Dedifferentiated amniotic fluid mesenchymal stem cell (primary cell): ENCODE measurements around the gene GRHPR.
"Not testable (repeated sequence)": the region's sequence is repeated elsewhere in the genome, so short reads cannot be mapped to it uniquely, and the experiment has no call there.

Experiments used
- DNase-seq: peaks from one replicate; pipeline ENCODE4 v3.0.0-alpha.2; 2016; ENCODE audit errors: extremely low spot score

GRHPR gene

DNA sequence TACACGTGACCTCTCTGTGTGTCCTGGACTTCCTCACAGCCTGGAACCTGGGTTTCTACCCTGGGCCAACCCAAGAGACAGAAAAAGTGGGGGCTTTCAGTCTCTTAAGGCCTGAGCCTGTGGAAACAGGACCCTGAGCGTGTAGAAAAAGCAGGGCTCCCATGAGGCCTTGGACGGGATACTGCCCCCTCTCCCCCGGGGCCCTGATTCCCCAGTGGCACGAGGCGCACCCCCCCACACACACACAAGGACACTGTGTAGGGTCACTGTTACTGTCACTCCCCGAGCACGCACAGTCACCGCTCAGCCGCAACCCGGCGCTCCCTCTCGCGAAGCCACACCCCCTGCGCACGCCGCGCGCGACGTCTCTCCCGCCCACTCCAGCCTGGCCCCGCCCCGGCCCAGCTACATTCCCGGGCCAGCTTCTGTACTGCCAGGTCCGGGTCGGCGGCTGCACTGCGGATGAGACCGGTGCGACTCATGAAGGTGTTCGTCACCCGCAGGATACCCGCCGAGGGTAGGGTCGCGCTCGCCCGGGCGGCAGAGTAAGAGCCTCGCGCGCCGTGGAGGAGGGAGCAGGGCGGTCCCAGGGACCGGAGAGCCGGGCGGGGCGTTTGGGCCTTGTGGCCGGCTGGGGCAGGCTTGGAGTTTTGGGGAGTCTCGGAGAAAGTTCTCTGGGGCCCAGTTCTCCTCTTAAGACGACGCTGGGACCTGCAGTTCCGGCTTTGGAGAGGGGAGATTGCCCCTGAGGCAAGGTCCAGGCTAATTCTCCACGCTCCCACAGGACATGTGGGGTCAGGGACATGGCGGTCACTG, at the start of gene GRHPR:
Gene GRHPR, plus strand, starts transcription at position 408 of the 816 bp plus-strand sequence. Its CDS starts 55 bp downstream, at position 463.
- DNase-seq, result peak; percentile 77

DNA sequence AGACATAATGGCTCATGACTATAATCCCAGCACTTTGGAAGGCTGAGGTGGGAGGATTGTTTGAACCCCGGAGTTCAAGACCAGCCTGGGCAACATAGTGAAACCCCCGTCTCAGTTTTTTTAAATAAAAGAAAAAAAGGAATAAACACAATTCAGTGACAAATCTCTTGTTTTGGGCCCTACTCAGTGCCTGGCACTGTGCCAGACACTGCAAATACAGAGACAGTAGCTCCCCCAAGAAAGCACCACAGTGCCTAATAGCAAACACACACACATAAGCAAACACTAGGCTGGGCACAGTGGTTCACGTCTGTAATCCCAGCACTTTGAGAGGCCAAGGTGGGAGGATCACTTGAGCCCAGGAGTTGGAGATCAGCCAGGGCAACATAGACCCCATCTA, 49.7 kb upstream of the GRHPR start:
- DNase-seq, result no peak

DNA sequence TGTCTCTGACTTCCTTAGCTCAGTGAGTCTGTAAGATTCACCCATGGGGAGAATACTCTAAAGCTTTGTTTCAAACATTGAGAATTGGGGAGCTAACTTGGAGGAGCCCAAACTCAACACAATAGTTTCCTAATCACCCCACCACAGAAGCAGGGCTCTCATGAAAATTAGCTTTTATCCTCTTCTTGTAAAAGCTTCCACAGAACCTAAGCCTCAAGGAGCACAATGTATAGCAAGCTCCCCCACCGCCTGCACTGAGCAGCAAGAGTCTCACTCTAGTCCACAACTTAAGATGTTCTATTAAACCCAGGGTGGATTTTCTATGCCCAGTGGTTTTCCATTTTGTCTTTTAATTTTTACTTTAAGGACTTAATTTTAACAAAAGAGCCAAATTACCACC, 48.9 kb upstream of the GRHPR start:
- no peak for DNase-seq

DNA sequence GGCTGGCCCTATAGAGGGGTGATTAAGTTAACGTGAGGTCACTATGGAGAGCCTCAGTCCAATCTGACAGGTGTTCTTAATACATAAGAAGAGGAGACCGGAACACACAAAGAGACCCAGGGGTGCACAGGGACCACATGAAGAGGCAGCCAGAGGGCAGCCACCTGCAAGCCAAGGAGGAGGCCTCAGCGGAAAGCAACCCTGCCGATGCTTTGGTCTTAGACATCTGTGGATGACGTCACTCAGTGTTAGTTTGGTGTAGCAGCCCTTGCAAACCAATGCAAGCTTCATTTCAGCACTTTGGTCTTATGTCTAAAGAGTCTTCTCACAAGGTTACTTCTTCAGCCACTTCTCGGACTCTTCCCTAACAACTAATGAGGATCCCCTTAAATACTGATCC, 47.6 kb upstream of the GRHPR start:
- DNase-seq, result no peak

DNA sequence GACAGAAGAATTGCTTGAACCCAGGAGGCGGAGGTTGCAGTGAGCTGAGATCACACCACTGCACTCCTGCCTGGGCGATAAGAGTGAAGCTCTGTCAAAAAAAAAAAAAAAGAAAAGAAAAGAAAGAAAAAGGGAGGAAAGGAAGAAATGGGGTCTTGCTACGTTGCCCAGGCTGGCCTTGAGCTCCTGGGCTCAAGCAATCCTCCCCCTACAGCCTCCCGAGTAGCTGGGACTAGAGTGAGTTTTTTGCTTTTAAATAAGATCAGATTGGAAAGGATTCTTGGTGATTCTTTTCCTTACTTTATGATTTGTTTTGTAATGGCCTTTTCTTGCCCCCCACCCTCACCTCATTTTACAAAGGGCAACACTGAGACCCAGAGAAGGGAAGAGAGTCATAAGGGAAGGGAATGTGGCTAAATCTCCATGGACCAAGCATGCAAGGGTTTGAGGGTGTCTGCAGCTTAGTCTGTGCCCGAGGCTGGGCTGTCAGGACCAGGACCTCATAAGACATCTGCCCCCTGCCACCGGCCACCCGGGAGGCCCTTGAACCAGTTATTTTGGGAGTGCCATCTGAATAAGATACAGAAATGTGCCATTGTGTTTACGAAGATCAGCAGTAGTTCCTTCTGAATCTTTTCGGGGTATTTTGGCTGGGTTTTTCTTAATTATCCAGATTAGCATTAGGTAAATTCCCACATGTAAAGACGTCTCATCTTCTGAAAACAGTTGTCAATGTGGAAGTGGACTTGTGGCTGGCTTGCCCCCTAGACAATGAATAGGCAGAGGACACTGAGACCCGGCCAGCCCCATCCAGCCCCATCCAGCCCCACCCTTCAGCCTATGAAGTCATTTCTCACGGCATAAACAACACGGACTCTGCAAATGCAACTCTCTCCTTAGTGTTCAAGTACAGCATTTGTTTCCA, 44.5 kb upstream of the GRHPR start:
- no peak for DNase-seq

DNA sequence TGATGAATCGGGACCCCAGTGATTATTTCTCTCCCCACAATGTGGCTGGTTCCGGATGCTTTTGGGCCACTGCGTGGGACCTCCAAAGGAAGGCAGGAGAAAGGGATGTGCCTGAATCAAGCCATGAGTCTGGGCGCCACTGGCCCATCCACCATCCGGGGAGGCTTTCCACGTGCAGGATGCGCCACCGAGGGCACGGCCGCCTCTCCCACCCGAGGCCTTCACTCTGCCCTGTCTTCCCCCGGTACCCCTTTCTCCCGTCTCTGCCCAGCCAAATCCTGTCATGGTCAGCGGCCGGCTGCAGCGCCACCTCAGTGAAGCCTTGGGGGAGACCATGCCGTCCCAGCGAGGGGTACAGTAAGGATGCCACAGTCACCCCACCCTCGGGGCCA, 43.9 kb upstream of the GRHPR start:
- DNase-seq, result no peak

DNA sequence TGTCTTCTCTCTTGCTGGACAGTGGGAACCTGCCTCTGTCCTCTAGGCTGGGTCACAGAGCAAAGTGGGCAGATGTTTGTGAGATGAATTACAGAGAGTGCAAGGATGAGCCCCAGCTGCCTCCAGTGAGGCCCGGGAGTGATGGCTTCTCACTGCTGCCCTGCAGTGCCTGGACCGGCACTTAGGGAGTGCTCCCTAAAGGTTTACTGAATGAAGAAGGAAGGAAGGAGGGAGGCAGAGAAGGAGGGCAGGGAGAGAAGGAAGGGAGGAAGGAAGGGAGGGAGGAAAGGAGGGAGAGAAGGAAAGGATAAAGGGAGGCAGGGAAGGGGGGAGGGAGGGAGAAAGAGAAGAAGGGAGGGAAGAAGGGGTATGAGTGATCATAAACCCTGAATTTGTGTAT, 42.7 kb upstream of the GRHPR start:
- no peak for DNase-seq

DNA sequence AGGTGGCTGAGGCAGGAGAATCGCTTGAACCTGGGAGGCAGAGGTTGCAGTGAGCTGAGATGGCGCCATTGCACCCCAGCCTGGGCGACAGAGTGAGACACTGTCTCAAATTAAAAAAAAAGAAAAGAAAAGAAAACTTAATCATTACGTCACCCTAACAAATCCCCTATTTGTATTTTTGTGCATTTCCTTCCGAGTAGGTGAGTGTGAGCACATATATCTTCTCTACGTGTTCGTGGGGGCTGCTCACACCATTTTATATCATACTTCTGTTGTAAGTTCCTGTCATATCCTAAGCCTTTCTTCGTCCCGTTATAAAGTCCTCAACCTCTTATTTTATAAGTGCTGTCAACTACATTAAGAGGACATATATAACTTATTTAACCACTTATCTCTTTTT, 41.9 kb upstream of the GRHPR start:
- DNase-seq, result no peak

DNA sequence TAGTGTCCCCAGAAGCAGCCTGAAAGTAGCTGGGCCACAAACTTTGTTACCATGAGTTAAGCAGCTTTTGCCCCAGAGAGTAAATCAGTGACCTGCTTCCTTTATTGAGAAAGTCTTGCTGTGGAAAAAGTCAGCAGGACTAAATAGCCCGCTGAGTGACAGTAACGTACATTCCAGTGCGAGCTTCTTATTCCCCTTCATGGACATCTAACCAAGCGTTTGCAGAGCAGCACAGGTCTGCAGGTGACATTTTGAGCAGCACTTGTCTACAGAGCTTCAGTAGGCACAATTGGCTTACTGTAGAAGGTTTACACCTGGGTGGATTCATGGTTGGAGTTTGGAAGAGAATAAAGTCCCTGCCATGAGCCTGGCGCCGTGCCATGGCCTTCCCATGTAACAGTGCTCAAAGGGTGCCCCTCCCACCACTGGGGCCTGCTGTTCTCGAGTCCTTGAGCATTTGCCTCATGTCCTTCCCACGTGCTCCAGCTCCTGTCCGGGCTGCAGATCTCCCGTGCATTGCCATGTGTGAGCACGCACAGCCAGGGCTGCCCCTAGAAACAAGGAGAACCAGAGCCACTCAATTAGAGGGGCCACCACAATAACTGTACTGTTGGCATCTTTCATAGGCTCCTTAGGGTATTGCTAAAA, 41.3 kb upstream of the GRHPR start:
- no peak for DNase-seq

DNA sequence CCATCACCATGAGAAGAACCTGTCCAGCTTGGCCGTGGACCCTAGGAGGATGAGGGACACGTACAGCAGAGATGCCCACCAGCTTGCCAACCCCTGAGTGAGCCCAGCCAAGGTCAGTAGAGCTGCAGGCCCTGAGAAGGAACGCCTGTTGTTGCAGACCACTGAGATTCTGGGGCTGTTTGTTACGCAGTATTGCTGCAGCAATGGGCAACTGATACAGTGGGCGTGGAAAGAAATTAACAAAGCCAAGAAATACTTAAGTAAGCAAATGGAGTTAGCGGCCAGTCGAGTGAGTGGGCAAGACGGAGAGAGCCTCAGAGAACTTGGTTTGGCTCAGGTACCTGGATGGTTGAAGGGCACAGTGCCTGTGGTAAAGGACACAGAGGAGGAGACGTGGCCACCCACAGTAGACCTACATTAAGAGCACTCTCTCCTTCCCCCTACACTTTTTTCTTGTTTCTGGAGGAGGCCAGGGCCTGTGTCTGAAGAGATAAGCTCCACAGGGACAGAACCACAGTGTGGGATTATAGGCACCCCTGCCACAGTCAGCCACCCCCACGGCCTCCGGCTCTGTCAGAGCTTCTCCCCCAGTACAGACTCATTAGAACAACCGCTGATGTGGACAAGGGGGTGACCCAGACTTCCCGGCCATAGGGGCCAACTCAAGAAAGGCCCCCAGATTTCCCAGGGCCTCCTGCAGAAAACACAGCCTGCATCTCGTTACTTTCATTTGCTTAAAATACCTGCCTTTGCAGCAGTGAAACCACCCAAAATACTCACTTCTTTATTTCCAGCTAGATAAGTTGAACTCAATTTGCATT, 40.1 kb upstream of the GRHPR start:
- no peak for DNase-seq

DNA sequence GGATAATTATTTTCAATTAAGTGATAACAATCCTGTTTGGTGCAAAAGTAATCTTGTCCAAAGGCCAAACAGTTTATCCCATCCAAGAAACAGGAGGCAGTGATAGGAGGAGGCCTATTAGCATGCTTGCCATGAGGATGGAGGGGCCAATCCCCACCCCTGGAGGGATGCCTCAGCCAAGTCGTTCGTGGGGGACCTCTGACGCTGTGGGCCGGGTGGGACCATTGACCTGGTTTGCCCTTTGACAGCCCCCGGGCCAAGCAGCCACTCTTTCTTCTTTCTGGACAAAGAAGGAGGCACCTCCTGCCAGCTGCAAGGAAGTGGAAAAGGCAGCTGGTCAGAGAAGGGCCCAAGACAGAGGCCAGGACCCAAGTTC, 39.5 kb upstream of the GRHPR start:
- no peak for DNase-seq

DNA sequence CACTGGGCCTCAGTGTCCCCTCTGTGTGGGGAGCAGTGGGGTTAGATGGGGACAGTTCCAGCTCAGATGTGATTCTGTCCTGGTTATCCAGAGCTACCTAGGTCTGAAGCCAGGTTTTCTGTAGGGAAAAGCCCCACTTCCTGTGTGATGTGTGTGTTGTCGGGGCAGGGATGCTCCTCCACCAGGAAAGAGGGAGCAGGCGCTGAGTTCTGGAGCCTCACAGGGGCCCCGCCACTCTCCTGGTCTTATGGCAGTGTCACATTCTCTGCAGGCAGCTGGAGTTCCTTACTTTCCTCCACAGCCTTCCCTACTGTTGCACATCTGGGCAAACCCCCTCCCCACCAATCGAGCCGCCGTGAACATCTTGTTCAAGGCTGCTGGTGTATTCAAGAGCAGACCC, 39.1 kb upstream of the GRHPR start:
- no peak for DNase-seq

DNA sequence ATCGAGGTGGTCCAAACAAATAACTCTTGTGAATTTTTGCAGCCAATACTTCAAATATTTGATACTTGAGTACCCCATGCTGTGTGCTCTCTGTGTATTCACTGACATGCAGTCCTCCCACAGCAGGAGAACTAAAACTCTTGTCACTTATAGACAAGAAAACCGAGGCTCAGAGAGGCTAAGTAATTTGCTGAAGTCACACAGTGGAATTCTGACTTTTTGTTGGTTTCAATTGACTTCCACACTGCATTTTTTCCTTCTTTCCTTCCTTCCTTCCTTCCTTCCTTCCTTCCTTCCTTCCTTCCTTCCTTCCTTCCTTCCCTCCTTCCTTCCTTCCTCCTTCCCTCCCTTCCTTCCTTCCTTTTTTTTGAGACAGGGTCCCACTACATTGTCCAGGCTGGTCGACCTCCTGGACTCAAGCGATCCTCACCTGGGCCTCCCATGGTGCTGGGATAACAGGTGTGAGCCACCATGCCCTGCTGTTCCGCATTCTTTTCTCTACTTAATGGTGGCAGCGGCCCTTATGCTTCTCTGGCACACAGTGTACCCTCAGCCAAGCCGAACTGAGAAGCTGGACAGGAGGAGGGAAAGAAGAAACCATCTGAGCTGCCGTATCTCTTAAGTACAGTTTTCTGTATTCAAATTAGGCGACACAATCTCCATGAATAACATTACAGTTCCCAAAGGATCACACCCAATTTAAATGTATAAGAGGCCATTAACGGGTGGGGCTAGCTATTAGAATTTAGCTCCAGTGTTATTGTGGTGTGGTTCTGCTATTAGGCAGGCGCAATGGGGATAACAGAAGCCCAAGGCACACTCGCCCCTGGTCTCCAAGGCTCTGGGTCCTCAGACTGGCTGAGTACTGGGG, 38.4 kb upstream of the GRHPR start:
- DNase-seq, result no peak

DNA sequence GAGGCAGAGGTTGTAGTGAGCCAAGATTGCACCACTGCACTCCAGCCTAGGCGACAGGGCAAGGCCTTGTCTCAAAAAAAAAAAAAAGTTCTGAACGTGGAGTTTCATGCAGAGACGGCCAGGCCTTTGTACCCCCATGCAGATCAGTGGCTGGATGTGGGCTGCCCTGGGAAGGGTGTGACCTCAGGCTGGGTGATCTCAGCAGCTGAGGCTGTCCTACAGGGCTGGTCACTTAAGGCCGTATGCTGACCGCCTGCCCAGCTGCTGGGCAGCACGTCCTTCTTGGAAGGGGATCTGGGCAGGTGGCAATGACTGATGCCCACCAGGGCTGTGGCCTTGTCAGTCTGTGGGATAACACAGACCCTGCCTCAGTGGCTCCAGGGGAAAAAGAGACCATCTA, 37.2 kb upstream of the GRHPR start:
- DNase-seq, result no peak

DNA sequence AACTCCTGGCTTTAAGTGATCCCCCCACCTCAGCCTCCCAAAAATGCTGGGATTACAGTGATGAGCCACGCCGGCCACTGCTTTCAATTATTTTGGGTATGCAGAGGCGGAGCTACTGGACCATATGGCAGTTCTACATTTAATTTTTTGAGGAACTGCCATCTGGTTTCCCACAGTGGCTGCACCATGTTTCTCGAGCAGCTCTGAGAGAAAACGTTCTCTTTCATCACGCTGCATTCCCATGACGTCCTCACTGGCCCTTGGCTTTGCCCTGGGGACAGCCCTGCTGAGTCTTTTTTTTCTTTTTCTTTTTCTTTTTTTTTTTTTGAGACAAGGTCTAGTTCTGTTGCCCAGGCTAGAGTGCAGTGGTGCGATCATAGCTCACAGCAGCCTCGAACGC, 35.5 kb upstream of the GRHPR start:
- DNase-seq, result no peak

DNA sequence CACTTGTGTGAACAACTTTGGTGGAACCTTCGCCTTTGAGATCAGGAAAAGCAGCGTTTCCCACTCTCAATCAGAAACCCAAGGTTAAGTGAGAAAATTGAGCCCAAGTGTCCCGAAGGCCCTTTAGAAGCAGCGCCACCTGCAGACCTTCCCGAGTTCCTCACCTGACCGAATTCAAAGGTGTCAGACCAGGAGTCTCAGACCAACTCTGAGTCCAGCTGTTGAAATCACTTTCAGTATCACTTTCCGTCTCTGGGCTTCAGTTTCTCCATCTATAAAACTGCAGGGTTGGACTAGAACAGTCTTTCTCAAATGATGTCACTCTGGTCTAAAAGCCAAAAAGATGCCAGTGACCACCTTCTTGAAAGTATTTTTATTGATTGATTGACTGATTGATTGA, 31.7 kb upstream of the GRHPR start:
- DNase-seq, result no peak

DNA sequence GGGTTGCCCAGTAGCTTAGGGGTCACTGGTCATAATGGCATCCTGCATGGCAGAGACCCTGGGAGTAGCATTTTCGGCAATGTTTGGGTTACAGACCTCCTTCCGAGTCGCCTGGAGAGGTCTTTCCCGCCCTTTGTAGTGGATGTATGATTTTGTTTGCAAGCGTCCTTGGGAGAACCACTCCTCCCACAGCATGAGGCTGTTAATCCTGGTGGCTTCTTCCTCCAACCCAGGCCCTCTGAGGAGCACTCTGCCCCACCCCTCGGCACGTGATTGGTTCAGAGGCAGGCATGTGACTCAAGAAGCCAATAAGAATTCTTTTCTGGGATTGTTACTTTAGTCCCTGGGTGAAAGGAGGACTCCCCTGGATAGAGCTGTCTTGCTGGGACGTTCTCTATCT, 30.2 kb upstream of the GRHPR start:
- no peak for DNase-seq

DNA sequence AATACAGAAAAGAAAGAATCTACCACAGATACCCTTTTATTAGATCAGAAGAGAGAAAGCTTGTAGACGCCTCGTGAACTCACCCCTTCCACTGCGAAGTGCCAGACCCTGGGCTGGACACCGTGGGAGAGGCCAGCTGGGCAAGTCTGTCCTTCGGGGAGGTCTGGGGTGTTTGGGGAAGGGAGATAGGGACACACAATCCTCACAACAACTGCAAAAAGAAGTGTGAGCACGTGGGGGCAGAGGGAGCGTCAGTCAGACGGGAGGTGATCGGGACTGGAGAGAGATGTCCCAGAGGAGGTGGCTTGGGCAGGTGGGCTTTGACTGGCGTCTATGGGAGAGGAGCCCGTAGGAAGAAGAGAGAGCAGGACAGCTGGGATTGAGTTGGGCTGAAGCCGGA, 27.3 kb upstream of the GRHPR start:
- no peak for DNase-seq

DNA sequence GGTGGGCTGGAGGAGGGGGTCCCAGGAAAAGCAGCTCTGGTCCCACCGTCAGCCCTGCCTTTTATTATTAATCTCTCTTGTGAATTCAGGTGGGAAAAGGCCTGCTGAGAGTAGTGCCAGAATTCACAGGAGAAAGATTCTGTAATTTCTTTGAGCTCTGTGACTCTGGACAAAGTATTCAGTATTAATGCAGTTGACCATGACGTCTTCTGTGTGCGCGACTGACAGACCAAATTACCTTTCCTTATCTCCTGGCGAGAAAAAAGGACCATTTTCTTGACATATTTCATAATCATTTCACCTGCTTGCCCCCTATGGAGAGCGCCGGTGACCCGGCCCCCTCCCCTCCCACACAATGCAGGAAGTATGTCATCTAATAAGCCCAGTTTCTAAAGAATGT, 26.8 kb upstream of the GRHPR start:
- no peak for DNase-seq

DNA sequence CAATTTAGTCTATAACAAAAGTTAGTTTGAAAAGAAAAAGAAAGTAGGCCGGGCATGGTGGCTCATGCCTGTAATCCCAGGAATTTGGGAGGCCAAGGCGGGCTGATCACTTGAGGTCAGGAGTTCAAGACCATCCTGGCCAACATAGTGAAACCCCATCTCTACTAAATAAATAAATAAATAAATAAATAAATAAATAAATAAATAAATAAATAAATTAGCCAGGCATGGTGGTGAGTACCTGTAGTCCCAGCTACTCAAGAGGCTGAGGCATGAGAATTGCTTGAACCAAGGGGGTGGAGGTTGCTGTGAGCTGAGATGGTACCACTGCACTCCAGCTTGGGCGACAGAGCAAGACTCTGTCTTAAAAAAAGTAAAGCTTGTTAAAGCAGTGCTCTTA, 24.5 kb upstream of the GRHPR start:
- not testable (repeated sequence) for DNase-seq
